Measurements from ENCODE around the gene CCDC88C. TPM values are rescaled to one million over a fixed set of nuclear protein-coding genes. Genes with fewer than 3 reads are reported as not detected.

Gene CCDC88C
- total RNA-seq, 1 experiment from 2014 or later: 64.8 TPM

DNA sequence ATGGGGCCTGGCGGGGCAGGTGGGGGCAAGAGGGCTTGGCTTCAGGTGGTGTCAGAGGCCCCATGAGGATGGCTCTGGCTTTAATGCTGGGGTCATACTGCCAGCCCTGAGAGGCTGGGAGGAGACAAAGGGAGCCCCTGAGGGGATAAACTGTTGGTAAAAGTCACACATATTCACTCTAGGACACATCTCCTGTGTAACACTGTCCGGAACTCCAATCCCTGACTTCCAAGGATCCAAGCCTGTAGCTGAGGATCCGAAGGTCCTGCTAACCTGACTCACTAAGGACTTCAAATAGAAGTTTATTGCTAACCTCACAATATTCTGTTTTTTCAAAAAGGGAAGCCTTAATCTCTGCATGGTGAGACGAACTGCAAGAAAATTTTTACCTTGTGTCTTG is 134.0 kb downstream of the CCDC88C start (continued):
- TF ChIP-seq SOX15 (CRISPR knock-in tag; IDR thresholded peaks at IDR 0.05): no peak

DNA sequence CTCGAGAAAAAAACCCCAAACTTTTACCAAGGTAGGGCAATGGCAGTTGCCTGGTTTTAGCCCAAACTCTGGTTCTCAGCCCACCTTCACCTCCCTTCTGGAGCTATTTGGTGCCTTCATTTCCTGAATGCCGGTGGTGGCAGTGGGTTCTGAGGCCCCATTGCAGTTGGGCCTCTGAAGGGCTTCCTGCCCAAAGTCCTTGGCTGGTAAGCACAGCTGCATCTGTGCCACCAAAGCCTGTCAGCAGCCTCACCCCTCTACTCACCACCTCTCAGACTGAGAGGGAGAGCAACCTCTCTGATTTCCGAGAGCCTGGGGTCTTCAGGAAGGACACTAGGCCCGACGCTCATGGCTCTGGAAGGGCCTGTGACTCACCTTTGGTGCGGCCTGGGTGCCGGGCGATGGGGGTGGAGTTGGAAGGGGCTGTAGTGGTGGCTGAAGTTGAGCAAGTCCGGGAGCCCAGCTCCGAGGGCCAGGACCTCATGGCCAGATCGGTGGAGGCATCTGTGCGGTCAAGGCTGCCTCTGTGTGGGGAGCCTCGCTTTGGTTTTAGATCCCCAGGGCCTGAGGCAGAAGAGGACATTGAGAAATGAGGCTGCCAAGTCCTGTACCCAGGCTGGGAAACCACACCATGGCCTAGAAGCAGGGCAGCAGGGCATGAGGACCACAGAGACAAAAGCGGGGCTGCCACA is 134.5 kb downstream of the CCDC88C start:
- DNase-seq (ENCODE audit: low spot score) (no peak), ATAC-seq (no peak)
- Mint-ChIP-seq H3K4me3 (no peak overlapping the region), H3K27me3 (ENCODE audit: low read depth) (no peaks in the 10 kb centered on the region), H3K36me3 (peaks cover 56% of the 10 kb centered on the region), H3K9me3 (no peaks in the 10 kb centered on the region), H3K27ac (no peak overlapping the region), H3K4me1 (no peaks in the 10 kb centered on the region)
- TF ChIP-seq GABPB1 (CRISPR knock-in tag; IDR thresholded peaks at IDR 0.05) (no peak), TEAD1 (CRISPR knock-in tag; IDR thresholded peaks at IDR 0.05) (no peak), FOXP1 (CRISPR knock-in tag; IDR thresholded peaks at IDR 0.05; ENCODE audit: borderline replicate concordance) (no peak), RELA (CRISPR knock-in tag; IDR thresholded peaks at IDR 0.05; ENCODE audit: borderline replicate concordance) (no peak), TCF7 (CRISPR knock-in tag; IDR thresholded peaks at IDR 0.05; ENCODE audit: low read depth) (no peak), ELF4 (CRISPR knock-in tag; IDR thresholded peaks at IDR 0.05; ENCODE audit: low read depth) (no peak), ZNF396 (CRISPR knock-in tag; IDR thresholded peaks at IDR 0.05; ENCODE audit: borderline replicate concordance) (no peak)
- TF ChIP-seq, protein P1, sequence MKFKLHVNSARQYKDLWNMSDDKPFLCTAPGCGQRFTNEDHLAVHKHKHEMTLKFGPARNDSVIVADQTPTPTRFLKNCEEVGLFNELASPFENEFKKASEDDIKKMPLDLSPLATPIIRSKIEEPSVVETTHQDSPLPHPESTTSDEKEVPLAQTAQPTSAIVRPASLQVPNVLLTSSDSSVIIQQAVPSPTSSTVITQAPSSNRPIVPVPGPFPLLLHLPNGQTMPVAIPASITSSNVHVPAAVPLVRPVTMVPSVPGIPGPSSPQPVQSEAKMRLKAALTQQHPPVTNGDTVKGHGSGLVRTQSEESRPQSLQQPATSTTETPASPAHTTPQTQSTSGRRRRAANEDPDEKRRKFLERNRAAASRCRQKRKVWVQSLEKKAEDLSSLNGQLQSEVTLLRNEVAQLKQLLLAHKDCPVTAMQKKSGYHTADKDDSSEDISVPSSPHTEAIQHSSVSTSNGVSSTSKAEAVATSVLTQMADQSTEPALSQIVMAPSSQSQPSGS (CRISPR knock-in tag; IDR thresholded peaks at IDR 0.05; ENCODE audit: borderline replicate concordance, low read depth): no peak
- TF ChIP-seq, protein P2, sequence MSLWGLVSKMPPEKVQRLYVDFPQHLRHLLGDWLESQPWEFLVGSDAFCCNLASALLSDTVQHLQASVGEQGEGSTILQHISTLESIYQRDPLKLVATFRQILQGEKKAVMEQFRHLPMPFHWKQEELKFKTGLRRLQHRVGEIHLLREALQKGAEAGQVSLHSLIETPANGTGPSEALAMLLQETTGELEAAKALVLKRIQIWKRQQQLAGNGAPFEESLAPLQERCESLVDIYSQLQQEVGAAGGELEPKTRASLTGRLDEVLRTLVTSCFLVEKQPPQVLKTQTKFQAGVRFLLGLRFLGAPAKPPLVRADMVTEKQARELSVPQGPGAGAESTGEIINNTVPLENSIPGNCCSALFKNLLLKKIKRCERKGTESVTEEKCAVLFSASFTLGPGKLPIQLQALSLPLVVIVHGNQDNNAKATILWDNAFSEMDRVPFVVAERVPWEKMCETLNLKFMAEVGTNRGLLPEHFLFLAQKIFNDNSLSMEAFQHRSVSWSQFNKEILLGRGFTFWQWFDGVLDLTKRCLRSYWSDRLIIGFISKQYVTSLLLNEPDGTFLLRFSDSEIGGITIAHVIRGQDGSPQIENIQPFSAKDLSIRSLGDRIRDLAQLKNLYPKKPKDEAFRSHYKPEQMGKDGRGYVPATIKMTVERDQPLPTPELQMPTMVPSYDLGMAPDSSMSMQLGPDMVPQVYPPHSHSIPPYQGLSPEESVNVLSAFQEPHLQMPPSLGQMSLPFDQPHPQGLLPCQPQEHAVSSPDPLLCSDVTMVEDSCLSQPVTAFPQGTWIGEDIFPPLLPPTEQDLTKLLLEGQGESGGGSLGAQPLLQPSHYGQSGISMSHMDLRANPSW (CRISPR knock-in tag; conservative IDR thresholded peaks at IDR 0.05; ENCODE audit: low read depth): no peak
- TF ChIP-seq, protein P3, sequence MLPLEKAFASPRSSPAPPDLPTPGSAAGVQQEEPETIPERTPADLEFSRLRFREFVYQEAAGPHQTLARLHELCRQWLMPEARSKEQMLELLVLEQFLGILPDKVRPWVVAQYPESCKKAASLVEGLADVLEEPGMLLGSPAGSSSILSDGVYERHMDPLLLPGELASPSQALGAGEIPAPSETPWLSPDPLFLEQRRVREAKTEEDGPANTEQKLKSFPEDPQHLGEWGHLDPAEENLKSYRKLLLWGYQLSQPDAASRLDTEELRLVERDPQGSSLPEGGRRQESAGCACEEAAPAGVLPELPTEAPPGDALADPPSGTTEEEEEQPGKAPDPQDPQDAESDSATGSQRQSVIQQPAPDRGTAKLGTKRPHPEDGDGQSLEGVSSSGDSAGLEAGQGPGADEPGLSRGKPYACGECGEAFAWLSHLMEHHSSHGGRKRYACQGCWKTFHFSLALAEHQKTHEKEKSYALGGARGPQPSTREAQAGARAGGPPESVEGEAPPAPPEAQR (CRISPR knock-in tag; IDR thresholded peaks at IDR 0.05): no peak
- TF ChIP-seq, protein P4, sequence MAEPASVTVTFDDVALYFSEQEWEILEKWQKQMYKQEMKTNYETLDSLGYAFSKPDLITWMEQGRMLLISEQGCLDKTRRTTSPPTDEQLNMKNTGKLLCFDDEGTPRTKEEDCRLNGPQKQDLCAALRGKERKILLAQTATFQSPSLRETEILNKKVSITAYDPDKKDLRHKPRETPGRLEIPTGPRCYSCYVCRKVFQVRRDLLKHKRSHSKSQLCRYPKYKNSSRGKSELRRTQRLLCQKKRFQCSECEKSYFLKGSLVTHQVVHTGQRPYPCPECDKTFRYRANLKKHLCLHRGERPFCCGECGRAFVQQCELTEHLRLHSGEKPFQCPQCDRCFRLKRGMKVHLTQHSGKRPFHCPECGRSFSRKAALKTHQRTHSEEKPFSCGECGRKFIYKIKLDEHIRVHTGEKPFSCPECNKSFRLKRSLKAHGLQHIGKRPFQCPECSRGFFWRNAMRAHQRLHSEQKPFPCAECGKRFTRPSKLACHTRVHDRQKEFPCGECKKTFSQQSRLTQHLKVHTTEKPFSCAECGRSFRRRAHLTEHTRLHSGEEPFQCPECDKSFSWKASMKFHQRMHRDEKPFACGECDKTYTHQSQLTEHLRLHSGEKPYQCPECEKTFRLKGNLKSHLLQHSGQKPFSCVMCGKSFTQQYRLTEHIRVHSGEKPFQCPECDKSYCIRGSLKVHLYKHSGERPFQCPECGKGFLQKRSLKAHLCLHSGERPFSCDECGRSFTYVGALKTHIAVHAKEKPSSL (CRISPR knock-in tag; conservative IDR thresholded peaks at IDR 0.05): no peak
- TF ChIP-seq, protein P5, sequence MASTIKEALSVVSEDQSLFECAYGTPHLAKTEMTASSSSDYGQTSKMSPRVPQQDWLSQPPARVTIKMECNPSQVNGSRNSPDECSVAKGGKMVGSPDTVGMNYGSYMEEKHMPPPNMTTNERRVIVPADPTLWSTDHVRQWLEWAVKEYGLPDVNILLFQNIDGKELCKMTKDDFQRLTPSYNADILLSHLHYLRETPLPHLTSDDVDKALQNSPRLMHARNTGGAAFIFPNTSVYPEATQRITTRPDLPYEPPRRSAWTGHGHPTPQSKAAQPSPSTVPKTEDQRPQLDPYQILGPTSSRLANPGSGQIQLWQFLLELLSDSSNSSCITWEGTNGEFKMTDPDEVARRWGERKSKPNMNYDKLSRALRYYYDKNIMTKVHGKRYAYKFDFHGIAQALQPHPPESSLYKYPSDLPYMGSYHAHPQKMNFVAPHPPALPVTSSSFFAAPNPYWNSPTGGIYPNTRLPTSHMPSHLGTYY (CRISPR knock-in tag; IDR thresholded peaks at IDR 0.05): no peak
- TF ChIP-seq, protein P6, sequence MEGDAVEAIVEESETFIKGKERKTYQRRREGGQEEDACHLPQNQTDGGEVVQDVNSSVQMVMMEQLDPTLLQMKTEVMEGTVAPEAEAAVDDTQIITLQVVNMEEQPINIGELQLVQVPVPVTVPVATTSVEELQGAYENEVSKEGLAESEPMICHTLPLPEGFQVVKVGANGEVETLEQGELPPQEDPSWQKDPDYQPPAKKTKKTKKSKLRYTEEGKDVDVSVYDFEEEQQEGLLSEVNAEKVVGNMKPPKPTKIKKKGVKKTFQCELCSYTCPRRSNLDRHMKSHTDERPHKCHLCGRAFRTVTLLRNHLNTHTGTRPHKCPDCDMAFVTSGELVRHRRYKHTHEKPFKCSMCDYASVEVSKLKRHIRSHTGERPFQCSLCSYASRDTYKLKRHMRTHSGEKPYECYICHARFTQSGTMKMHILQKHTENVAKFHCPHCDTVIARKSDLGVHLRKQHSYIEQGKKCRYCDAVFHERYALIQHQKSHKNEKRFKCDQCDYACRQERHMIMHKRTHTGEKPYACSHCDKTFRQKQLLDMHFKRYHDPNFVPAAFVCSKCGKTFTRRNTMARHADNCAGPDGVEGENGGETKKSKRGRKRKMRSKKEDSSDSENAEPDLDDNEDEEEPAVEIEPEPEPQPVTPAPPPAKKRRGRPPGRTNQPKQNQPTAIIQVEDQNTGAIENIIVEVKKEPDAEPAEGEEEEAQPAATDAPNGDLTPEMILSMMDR (IDR thresholded peaks at IDR 0.05): no peak
- CTCF ChIA-PET: interaction anchor here (0.5 to 0.6 kb wide), 2 partner anchors 136 to 165 kb away, joined by 4 to 5 read pairs; no protein-coding TSS in a partner anchor
- POLR2A ChIA-PET: no interaction called here
